Duodenal mucosa (tissue), 2 donors: ENCODE data around the gene SULT1C3.

ENCODE experiments used
- H3K27ac ChIP-seq: one replicate; pipeline ENCODE4 v1.7.0; 2013; ENCODE audit warnings: low read depth, low read length
- H3K27me3 ChIP-seq, 2 donors: one replicate each; pipeline ENCODE4 v1.7.0; 2013; ENCODE audit warnings: low read length in 2 of 2, control low read depth in 1 of 2; ENCODE audit not compliant: insufficient read depth in 2 of 2, control insufficient read depth in 1 of 2
- H3K36me3 ChIP-seq, 2 donors: one replicate each; pipeline ENCODE4 v1.7.0; 2013; ENCODE audit warnings: low read length in 2 of 2, control low read depth in 1 of 2; ENCODE audit not compliant: insufficient read depth in 2 of 2, control insufficient read depth in 1 of 2
- H3K4me1 ChIP-seq, 2 donors: one replicate each; pipeline ENCODE4 v1.7.0; 2013; ENCODE audit warnings: low read length in 2 of 2, control low read depth in 1 of 2; ENCODE audit not compliant: insufficient read depth in 2 of 2, control insufficient read depth in 1 of 2
- H3K4me3 ChIP-seq, 2 donors: one replicate each; pipeline ENCODE4 v1.7.0; 2013; ENCODE audit warnings: low read length in 2 of 2, low read depth in 1 of 2
- H3K9ac ChIP-seq, 2 donors: one replicate each; pipeline ENCODE4 v1.7.0; 2013; ENCODE audit warnings: low read length in 2 of 2, low read depth in 1 of 2
- H3K9me3 ChIP-seq, 2 donors: one replicate each; pipeline ENCODE4 v1.7.0; 2013; ENCODE audit warnings: low read length in 2 of 2, control low read depth in 1 of 2; ENCODE audit not compliant: control insufficient read depth in 1 of 2

SULT1C3 gene

GRCh38 chr2:108220191-108220590, 19.6 kb upstream of the SULT1C3 start:
- Histone ChIP-seq H3K9ac (no peak overlapping the region), H3K4me3 (no peak overlapping the region), H3K36me3 (no peaks in the 10 kb centered on the region), H3K9me3 (peaks cover 12 to 17% of the 10 kb centered on the region in 2 donors), H3K27ac (no peak overlapping the region), H3K27me3 (no peaks in the 10 kb centered on the region), H3K4me1 (peaks cover 13 to 20% of the 10 kb centered on the region in 2 donors)

- H3K9me3 ChIP-seq, result peaks cover 12 to 17% of the 10 kb centered on the region in 2 donors
- no peaks in the 10 kb centered on the region for H3K36me3 ChIP-seq
- H3K4me1 ChIP-seq, result peaks cover 10 to 13% of the 10 kb centered on the region in 2 donors
- H3K4me3 ChIP-seq, result no peak overlapping the region
- H3K27ac ChIP-seq, result no peak overlapping the region
- H3K27me3 ChIP-seq, result no peaks in the 10 kb centered on the region
- no peak overlapping the region for H3K9ac ChIP-seq
Measured at GRCh38 chr2:108220942-108221541, 18.7 kb upstream of the SULT1C3 start.

GRCh38 chr2:108222261-108222660, 17.5 kb upstream of the SULT1C3 start:
- no peaks in the 10 kb centered on the region for H3K36me3 ChIP-seq
- no peak overlapping the region for H3K4me3 ChIP-seq
- no peaks in the 10 kb centered on the region for H3K27me3 ChIP-seq
- no peak overlapping the region for H3K9ac ChIP-seq
- H3K27ac ChIP-seq, result no peak overlapping the region
- H3K9me3 ChIP-seq, result peaks cover 12 to 17% of the 10 kb centered on the region in 2 donors
- peaks cover 4 to 11% of the 10 kb centered on the region in 2 donors for H3K4me1 ChIP-seq

- peaks cover 12 to 17% of the 10 kb centered on the region in 2 donors for H3K9me3 ChIP-seq
- no peak overlapping the region for H3K9ac ChIP-seq
- no peak overlapping the region for H3K27ac ChIP-seq
- no peaks in the 10 kb centered on the region for H3K36me3 ChIP-seq
- H3K27me3 ChIP-seq, result no peaks in the 10 kb centered on the region
- H3K4me3 ChIP-seq, result no peak overlapping the region
- H3K4me1 ChIP-seq, result peaks cover 0 to 5% of the 10 kb centered on the region in 2 donors
Measured at GRCh38 chr2:108223573-108223972, 16.2 kb upstream of the SULT1C3 start.

DNA sequence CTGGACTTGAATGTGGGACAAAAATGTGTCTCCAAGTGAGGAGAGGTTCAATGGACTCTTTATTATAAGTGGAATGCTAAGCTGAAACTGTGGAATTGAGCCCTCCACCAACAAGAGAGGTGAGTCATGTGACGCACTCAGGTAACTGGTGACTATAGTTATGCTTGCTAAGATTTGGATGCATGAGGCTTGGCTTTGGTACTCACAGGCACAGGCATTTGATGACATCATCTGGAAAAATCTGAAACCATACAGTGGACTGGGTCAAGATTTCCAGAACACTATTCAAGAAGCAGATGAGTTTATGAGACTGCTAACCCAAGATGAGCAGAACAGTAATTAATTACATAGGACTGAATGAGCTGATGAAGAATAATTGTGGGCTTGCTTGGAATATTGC, 15.7 kb upstream of the SULT1C3 start:
- Histone ChIP-seq H3K4me3 (no peak overlapping the region), H3K36me3 (no peaks in the 10 kb centered on the region), H3K27me3 (no peaks in the 10 kb centered on the region), H3K9ac (no peak overlapping the region), H3K4me1 (peaks cover 0 to 5% of the 10 kb centered on the region in 2 donors), H3K9me3 (peaks cover 12 to 17% of the 10 kb centered on the region in 2 donors), H3K27ac (no peak overlapping the region)

DNA sequence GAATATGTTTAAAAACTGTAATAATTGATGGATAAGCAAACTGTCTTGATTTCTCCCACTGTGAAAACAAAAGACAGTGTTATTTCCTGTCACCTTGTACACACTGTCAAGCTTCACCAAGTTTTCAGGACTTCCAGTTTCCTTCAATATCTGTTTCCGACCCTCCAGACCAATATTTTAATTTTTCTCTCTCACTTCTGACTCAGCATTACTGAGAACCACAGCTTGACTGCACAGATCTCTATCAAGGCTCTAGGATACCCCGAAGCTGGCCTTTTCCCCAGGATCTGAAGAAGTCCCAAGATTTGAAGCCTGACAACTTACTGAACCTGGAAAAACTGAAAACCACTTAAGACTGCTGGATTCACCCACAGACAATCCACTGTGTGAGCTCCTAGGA, 13.2 kb upstream of the SULT1C3 start:
- Histone ChIP-seq H3K4me3 (no peak overlapping the region), H3K4me1 (no peaks in the 10 kb centered on the region), H3K9ac (no peak overlapping the region)

DNA sequence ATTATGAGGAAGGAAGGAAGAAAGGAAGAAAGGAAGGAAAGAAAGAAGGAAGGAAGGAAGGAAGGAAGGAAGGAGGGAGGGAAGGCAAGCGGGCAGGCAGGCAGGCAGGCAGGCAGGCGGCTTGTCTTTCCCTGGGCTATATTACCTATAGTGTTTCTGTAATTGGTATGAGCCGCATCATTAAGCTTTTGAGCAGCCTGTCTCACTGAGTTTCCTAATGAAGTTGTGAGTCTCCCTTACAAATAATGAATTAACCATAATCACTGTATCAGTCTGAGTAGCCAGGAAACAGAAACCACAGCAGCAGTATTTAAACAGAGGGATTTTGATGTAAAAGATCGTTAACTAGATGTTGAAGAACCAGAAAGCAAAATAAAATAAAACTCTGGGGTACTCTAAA, 11.8 kb upstream of the SULT1C3 start:
- Histone ChIP-seq H3K4me3 (no peak overlapping the region), H3K27ac (no peak overlapping the region), H3K27me3 (no peaks in the 10 kb centered on the region), H3K9me3 (peaks cover 10 to 16% of the 10 kb centered on the region in 2 donors), H3K36me3 (no peaks in the 10 kb centered on the region), H3K9ac (no peak overlapping the region), H3K4me1 (no peaks in the 10 kb centered on the region)

More for the DNA sequence above, 13.2 kb upstream of the SULT1C3 start:
- H3K36me3 ChIP-seq, result no peaks in the 10 kb centered on the region
- no peaks in the 10 kb centered on the region for H3K27me3 ChIP-seq
- H3K27ac ChIP-seq, result no peak overlapping the region
- peaks cover 12 to 17% of the 10 kb centered on the region in 2 donors for H3K9me3 ChIP-seq

DNA sequence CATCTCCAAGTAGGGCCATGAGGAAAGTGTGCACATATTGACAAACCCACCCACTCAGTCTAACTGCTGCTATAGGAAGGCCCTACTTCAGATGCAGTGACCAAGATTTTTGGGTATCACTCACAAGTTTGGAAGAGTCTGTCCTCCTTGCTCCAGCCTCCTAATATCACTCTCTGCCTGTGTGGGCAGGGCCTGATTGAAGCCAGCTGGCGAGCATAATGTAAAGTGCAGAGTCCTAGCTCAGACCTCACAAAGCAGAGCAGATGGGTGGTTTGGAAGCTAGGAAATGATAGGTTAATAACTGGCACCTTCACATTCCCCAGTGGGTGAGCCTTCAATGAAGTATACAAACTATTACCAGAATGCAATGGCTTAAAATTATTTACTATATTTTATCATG, 11.2 kb upstream of the SULT1C3 start:
- H3K36me3 ChIP-seq, result no peaks in the 10 kb centered on the region
- no peaks in the 10 kb centered on the region for H3K4me1 ChIP-seq
- H3K27me3 ChIP-seq, result no peaks in the 10 kb centered on the region

DNA sequence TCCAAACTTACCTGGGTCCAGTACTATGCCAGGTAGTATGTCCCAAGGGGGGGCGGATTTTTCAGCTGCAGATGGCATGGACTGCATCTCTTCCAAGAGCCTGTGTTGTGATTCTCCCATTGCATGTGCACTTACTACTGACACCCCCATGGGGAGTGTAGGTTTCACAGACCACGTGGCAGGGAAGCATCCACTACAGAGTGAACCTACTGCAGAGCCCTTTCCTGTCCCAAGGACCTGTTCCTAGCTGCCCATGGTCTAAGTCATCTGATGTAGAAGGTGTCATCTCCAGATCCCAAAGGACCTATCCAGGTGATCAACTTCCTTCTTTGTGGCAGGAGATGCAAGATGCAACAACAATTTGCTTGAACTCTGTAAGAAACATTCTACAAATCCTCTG, 9.9 kb upstream of the SULT1C3 start:
- no peaks in the 10 kb centered on the region for H3K27me3 ChIP-seq
- no peak overlapping the region for H3K9ac ChIP-seq
- H3K4me3 ChIP-seq, result no peak overlapping the region
- no peaks in the 10 kb centered on the region for H3K4me1 ChIP-seq
- no peaks in the 10 kb centered on the region for H3K36me3 ChIP-seq
- no peaks in the 10 kb centered on the region for H3K9me3 ChIP-seq
- H3K27ac ChIP-seq, result no peak overlapping the region

More for the DNA sequence above, 11.2 kb upstream of the SULT1C3 start:
- Histone ChIP-seq H3K27ac (no peak overlapping the region), H3K9me3 (peaks cover 5 to 11% of the 10 kb centered on the region in 2 donors), H3K9ac (no peak overlapping the region), H3K4me3 (no peak overlapping the region)

DNA sequence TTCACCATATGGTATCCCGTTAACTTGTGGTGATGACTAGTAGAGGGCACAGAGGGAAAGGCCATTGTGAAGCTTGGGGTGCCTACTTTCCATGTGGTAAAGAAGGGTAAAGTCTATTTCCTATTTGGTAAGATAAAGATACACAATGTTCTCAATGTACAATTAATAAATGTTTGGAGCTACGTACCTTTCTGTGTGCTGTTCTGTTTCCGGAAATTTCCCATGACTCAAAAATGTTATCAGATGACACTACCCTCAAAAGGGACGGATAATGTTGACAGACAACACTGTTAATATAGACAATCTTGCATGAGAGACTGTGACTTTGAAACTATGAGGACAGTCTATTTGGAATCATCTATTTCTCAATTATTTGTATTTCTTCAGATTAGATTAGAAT, 4.2 kb upstream of the SULT1C3 start:
- no peak overlapping the region for H3K4me3 ChIP-seq
- H3K9ac ChIP-seq, result no peak overlapping the region
- no peaks in the 10 kb centered on the region for H3K36me3 ChIP-seq
- H3K27me3 ChIP-seq, result no peaks in the 10 kb centered on the region
- H3K9me3 ChIP-seq, result peaks cover 5 to 9% of the 10 kb centered on the region in 2 donors
- H3K27ac ChIP-seq, result no peak overlapping the region
- peaks cover 0 to 5% of the 10 kb centered on the region in 2 donors for H3K4me1 ChIP-seq
